ENCODE measurements around the gene JPT2.

- TF ChIP-seq EP300 (IDR thresholded peaks at IDR 0.05) (no peak), POLR2A (IDR thresholded peaks at IDR 0.05) (no peak)
These were observed at the start of gene JPT2 for GRCh38 chr16:1677942-1678499.

Data from suprapubic skin (tissue), 2 donors.